PFSK-1 (cell line): Measurements from ENCODE around the gene TTBK2.

Experiments
- FOXP2 ChIP-seq: optimal IDR thresholded peaks from 2 replicates; pipeline ENCODE3; 2011; ENCODE audit warnings: borderline replicate concordance, control low read depth, inconsistent platforms; ENCODE audit not compliant: insufficient read depth; ENCODE audit errors: extremely low read length, extremely low read depth
- POLR2AphosphoS5 ChIP-seq: IDR thresholded peaks from 2 replicates; pipeline ENCODE4 v1.6.1; 2012; ENCODE audit warnings: low read depth, mild to moderate bottlenecking, control low read depth, low read length, moderate library complexity
- SIN3A ChIP-seq: IDR thresholded peaks from 2 replicates; pipeline ENCODE4 v1.6.1; 2012; ENCODE audit warnings: mild to moderate bottlenecking, low read length, moderate library complexity, borderline replicate concordance; ENCODE audit not compliant: insufficient read depth
- TAF1 ChIP-seq: IDR thresholded peaks from 2 replicates; pipeline ENCODE4 v1.6.1; 2012; ENCODE audit warnings: low read length, control low read depth, borderline replicate concordance; ENCODE audit not compliant: insufficient read depth
- TF ChIP-seq, protein P1 (sequence below), 2 experiments: IDR thresholded peaks; 2 replicates each; pipeline versions ENCODE4 v1.6.1 to v1.8.0; 2011 to 2012; ENCODE audit warnings: low read depth in 2 of 2, low read length in 2 of 2, control low read depth in 1 of 2, inconsistent platforms in 1 of 2, mild to moderate bottlenecking in 1 of 2, moderate library complexity in 1 of 2; ENCODE audit not compliant: insufficient read depth in 1 of 2

Gene TTBK2

DNA sequence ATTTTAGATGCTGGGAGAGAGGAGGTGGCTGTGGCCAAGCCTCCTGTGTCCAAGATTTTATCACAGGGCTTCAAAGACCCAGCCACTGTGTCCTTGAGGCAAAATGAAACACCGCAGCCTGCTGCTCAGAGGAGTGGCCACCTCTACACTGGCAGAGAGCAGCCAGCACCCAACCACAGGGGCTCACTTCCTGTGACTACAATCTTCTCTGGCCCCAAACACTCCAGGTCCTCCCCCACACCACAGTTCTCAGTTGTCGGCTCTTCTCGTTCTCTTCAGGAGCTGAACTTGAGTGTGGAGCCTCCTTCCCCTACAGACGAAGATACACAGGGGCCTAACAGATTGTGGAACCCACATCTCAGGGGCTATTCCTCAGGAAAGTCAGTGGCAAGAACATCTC lies 229.3 kb downstream of the TTBK2 start:
- TF ChIP-seq POLR2AphosphoS5 (no peak), SIN3A (no peak), FOXP2 (no peak), TAF1 (no peak)
- TF ChIP-seq, protein P1, sequence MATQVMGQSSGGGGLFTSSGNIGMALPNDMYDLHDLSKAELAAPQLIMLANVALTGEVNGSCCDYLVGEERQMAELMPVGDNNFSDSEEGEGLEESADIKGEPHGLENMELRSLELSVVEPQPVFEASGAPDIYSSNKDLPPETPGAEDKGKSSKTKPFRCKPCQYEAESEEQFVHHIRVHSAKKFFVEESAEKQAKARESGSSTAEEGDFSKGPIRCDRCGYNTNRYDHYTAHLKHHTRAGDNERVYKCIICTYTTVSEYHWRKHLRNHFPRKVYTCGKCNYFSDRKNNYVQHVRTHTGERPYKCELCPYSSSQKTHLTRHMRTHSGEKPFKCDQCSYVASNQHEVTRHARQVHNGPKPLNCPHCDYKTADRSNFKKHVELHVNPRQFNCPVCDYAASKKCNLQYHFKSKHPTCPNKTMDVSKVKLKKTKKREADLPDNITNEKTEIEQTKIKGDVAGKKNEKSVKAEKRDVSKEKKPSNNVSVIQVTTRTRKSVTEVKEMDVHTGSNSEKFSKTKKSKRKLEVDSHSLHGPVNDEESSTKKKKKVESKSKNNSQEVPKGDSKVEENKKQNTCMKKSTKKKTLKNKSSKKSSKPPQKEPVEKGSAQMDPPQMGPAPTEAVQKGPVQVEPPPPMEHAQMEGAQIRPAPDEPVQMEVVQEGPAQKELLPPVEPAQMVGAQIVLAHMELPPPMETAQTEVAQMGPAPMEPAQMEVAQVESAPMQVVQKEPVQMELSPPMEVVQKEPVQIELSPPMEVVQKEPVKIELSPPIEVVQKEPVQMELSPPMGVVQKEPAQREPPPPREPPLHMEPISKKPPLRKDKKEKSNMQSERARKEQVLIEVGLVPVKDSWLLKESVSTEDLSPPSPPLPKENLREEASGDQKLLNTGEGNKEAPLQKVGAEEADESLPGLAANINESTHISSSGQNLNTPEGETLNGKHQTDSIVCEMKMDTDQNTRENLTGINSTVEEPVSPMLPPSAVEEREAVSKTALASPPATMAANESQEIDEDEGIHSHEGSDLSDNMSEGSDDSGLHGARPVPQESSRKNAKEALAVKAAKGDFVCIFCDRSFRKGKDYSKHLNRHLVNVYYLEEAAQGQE (IDR thresholded peaks at IDR 0.05; ENCODE audit: insufficient read depth in 1 of 2, low read depth in 2 of 2, low read length in 2 of 2): no peak
